HL-60 (cell line): ENCODE data around the gene NOTCH3.

Source experiments
- DNase-seq, 2 experiments: peaks; one replicate each; pipeline ENCODE4 v3.0.0-alpha.2; 2010 to 2020; ENCODE audit warnings: low read depth in 1 of 2, low spot score in 1 of 2
- H3K27ac ChIP-seq: fragments of 250-450 bp; sonication (Bioruptor Pico); replicated peaks from 2 replicates; pipeline ENCODE4 v1.5.1; 2020; ENCODE audit warnings: mild to moderate bottlenecking, moderate library complexity
- H3K27me3 ChIP-seq: fragments of 250-450 bp; sonication (Bioruptor Pico); 2 replicates; pipeline ENCODE4 v1.5.1; 2021; ENCODE audit warnings: mild to moderate bottlenecking, moderate library complexity; ENCODE audit not compliant: insufficient read depth, poor library complexity, severe bottlenecking
- H3K4me3 ChIP-seq: replicated peaks from 2 replicates; pipeline ENCODE4 v1.5.1; 2011; ENCODE audit warnings: mild to moderate bottlenecking, control low read depth, low read length; ENCODE audit not compliant: insufficient read depth
- CTCF ChIP-seq: IDR thresholded peaks from one replicate; pipeline ENCODE4 v1.5.1; 2011; ENCODE audit warnings: low read length, control low read depth, inconsistent platforms; ENCODE audit not compliant: insufficient read depth
- GABPA ChIP-seq: IDR thresholded peaks from 2 replicates; pipeline ENCODE4 v1.6.1; 2012; ENCODE audit warnings: low read depth
- POLR2AphosphoS5 ChIP-seq: IDR thresholded peaks from 2 replicates; pipeline ENCODE4 v1.6.1; 2012; ENCODE audit warnings: low read depth
- REST ChIP-seq: IDR thresholded peaks from 2 replicates; pipeline ENCODE4 v1.6.1; 2012; ENCODE audit warnings: low read depth; ENCODE audit not compliant: insufficient replicate concordance
- SPI1 ChIP-seq: IDR thresholded peaks from 2 replicates; pipeline ENCODE4 v1.6.1; 2012; ENCODE audit warnings: low read depth, mild to moderate bottlenecking, borderline replicate concordance

The NOTCH3 gene

GRCh38 chr19:15213715-15214381, 13.1 kb upstream of the NOTCH3 start:
- TF ChIP-seq SPI1 (no peak), REST (no peak)
- no peak for DNase-seq

GRCh38 chr19:15212711-15213110, 11.9 kb upstream of the NOTCH3 start:
- Histone ChIP-seq H3K4me3 (no peak overlapping the region), H3K27ac (no peak overlapping the region), H3K27me3 (no peaks in the 10 kb centered on the region)
- TF ChIP-seq REST = no peak
- TF ChIP-seq SPI1 = no peak
- TF ChIP-seq CTCF = no peak
- TF ChIP-seq GABPA = no peak
- no peak for TF ChIP-seq POLR2AphosphoS5
- DNase-seq = no peak

More at GRCh38 chr19:15213715-15214381, 13.1 kb upstream of the NOTCH3 start:
- Histone ChIP-seq H3K4me3 (no peak overlapping the region), H3K27ac (no peak overlapping the region), H3K27me3 (no peaks in the 10 kb centered on the region)

GRCh38 chr19:15210323-15210781, 9.6 kb upstream of the NOTCH3 start:
- no peaks in the 10 kb centered on the region for H3K27me3 ChIP-seq
- peak overlapping the region; percentile 76 for H3K27ac ChIP-seq
- peak; percentile 89 to 97 for DNase-seq
- TF ChIP-seq SPI1 = no peak
- peak; percentile 45; the same call in 1 of the 2 replicates for TF ChIP-seq POLR2AphosphoS5
- no peak for TF ChIP-seq GABPA
- no peak for TF ChIP-seq REST
- TF ChIP-seq CTCF = no peak
- H3K4me3 ChIP-seq = no peak overlapping the region
